Thyroid gland (tissue), 4 donors: ENCODE data around the gene UFL1. TPM values are rescaled to one million over a fixed set of nuclear protein-coding genes. Genes with fewer than 3 reads are reported as not detected.
A peak's percentile ranks its signal among the peaks of the same experiment; 100 is the strongest.

Experiments
- DNase-seq, 2 donors: peaks; one replicate each; pipeline ENCODE4 v3.0.0-alpha.2; 2019
- H3K27ac ChIP-seq, 3 donors: fragments of 200-600 bp; sonication (generic); 1 replicate in 2 of 3; 2 replicates in 1 of 3; pipeline ENCODE4 v1.5.1; 2016 to 2019; ENCODE audit warnings: mild to moderate bottlenecking in 1 of 3, moderate library complexity in 1 of 3
- H3K27me3 ChIP-seq: fragments of 200-600 bp; sonication (generic); one replicate; pipeline ENCODE4 v1.5.1; 2019
- H3K36me3 ChIP-seq, 2 donors: fragments of 200-600 bp; sonication (generic); one replicate each; pipeline ENCODE4 v1.5.1; 2016 to 2019
- H3K4me1 ChIP-seq, 2 donors: fragments of 200-600 bp; sonication (generic); one replicate each; pipeline ENCODE4 v1.5.1; 2017 to 2019
- H3K4me3 ChIP-seq, 3 donors: fragments of 200-600 bp; sonication (generic); replicated peaks in 1 of 3; 1 replicate in 2 of 3; 2 replicates in 1 of 3; pipeline ENCODE4 v1.5.1; 2016; ENCODE audit warnings: mild to moderate bottlenecking in 1 of 3
- H3K9me3 ChIP-seq: fragments of 200-600 bp; sonication (generic); one replicate; pipeline ENCODE4 v1.5.1; 2017
- CTCF ChIP-seq, 6 experiments: fragments of 200-600 bp in 3 of 6; fragments of 450-650 bp in 3 of 6; sonication (generic) in 3 of 6; IDR thresholded peaks; one replicate each; pipeline ENCODE4 v1.5.1; 2016 to 2019; ENCODE audit warnings: antibody characterized with exemption in 6 of 6, mild to moderate bottlenecking in 2 of 6, inconsistent platforms in 1 of 6, moderate library complexity in 1 of 6
- POLR2A ChIP-seq, 2 donors: fragments of 450-650 bp; IDR thresholded peaks; one replicate each; pipeline ENCODE4 v1.6.1; 2017; ENCODE audit warnings: antibody characterized with exemption in 2 of 2, mild to moderate bottlenecking in 2 of 2, moderate library complexity in 1 of 2
- WGBS, 2 donors: methylation state at CpG; one replicate each; pipeline ENCODE4 v1.1.5; 2017; 5-methylcytosine and 5-hydroxymethylcytosine counted together
- intact Hi-C: fragments of 100-400 bp; cut with DNase I; formaldehyde crosslinking; loops from one replicate; pipeline ENCODE4 v1.15.1; 2023
- total RNA-seq, 4 donors: library from RNA; depleted of rRNA; stranded (reverse); fragments of >200 nt; gene quantifications; one replicate each; pipeline ENCODE4 v1.2.3, GENCODE V29; 2016

Gene UFL1
- total RNA-seq, 4 donors from 2014 or later: 31.2 to 40.2 (median 37.4) TPM

DNA sequence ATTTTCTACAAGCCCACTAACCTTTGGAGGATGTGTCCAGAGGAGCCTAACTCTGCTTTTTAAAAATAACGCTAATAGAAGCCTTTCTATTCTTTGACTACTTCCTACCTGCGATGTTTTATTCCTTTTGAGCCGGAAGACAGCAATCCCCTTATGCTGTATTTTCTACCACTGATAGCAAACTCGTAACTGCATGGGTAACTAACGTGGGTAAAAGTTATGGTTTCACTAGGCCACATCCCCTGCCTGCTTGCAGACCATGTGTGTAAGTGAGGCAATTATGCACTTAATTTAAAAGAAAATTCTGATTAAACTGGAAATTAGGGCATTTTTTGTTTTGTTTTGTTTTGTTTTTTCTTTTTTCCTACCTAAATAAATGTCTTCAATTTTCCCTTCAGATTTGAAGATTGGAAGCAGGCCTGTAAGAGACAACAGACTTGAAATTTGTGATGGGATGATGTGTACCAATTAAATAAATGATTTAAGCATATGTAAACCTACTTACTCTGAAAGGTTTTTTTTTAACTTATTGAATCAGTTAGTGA lies 931 bp downstream of the UFL1 start:
- no peak for DNase-seq
- intact Hi-C loops: no loop called here
- peaks cover 11 to 14% of the 10 kb centered on the region in 2 donors for H3K4me1 ChIP-seq
- H3K27ac ChIP-seq: peak overlapping the region; percentile 95 to 97 (median 96)
- H3K9me3 ChIP-seq: no peaks in the 10 kb centered on the region
- WGBS, 2 donors: 1 to 2% methylated on average over 5 of the region's 5 CpGs
- TF ChIP-seq POLR2A (IDR thresholded peaks at IDR 0.05) (no peak), CTCF (IDR thresholded peaks at IDR 0.05) (no peak)
- peaks cover 18 to 20% of the 10 kb centered on the region in 2 donors for H3K36me3 ChIP-seq
- peak overlapping the region; percentile 34 to 99 (median 79) for H3K4me3 ChIP-seq
- no peaks in the 10 kb centered on the region for H3K27me3 ChIP-seq

DNA sequence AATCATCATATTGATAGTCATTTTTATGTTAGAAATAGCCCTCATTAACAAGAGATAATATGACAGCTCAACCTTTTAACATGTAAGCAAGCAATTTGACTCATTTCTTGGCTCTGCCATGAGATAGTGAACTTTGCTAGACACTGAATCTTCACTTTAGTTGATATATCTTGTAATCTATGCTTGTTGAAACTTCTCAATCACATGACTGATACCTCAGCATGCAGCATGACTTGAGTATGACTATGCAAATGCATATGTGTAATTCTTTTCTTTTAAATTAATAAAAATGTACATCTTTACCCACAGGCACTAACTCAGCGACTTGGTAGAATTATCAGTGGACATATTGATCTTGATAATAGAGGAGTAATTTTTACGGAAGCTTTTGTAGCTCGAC lies 6.6 kb downstream of the UFL1 start:
- Histone ChIP-seq H3K4me3 (no peak overlapping the region), H3K9me3 (no peaks in the 10 kb centered on the region), H3K36me3 (peaks cover 37 to 49% of the 10 kb centered on the region in 2 donors), H3K27me3 (no peaks in the 10 kb centered on the region), H3K4me1 (peaks cover 0 to 6% of the 10 kb centered on the region in 2 donors), H3K27ac (no peak overlapping the region)
- WGBS, 2 donors: 95 to 98% methylated on average over 3 of the region's 3 CpGs
- TF ChIP-seq CTCF (IDR thresholded peaks at IDR 0.05): no peak
- TF ChIP-seq POLR2A (IDR thresholded peaks at IDR 0.05): no peak
- intact Hi-C loops: no loop called here
- no peak for DNase-seq

GRCh38 chr6:96532399-96532798 lies 10.8 kb downstream of the UFL1 start:
- 73 to 80% methylated on average over 1 of the region's 1 CpG for WGBS, 2 donors
- H3K36me3 ChIP-seq: peaks cover 20 to 39% of the 10 kb centered on the region in 2 donors

GRCh38 chr6:96537726-96538125 lies 16.1 kb downstream of the UFL1 start:
- H3K36me3 ChIP-seq: peaks cover 20 to 33% of the 10 kb centered on the region in 2 donors
- intact Hi-C loops: no loop called here
- TF ChIP-seq POLR2A (IDR thresholded peaks at IDR 0.05) (no peak), CTCF (IDR thresholded peaks at IDR 0.05) (no peak)

More at GRCh38 chr6:96532399-96532798, 10.8 kb downstream of the UFL1 start:
- Histone ChIP-seq H3K27ac (no peak overlapping the region), H3K27me3 (no peaks in the 10 kb centered on the region), H3K4me1 (no peaks in the 10 kb centered on the region), H3K4me3 (no peak overlapping the region), H3K9me3 (no peaks in the 10 kb centered on the region)
- DNase-seq: no peak
- intact Hi-C loops: no loop called here
- TF ChIP-seq CTCF (IDR thresholded peaks at IDR 0.05): no peak
- no peak for TF ChIP-seq POLR2A (IDR thresholded peaks at IDR 0.05)

DNA sequence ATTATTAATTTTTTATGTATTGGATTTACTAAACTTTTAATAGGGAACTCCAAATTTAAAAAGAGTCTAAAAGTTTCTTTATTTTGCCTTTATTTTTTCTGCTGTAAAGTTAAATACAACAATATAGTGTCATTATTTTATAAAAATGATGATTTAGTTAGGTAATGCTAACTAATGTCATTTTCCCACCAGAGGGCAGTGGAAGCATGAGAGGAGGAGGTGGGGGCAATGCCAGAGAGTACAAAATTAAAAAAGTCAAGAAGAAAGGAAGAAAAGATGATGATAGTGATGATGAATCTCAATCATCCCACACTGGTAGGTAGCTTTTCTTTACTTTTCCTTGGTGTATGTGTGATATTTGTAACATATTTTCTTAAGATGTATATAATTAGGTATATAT lies 21.1 kb downstream of the UFL1 start:
- Histone ChIP-seq H3K4me3 (no peak overlapping the region), H3K9me3 (no peaks in the 10 kb centered on the region), H3K27me3 (no peaks in the 10 kb centered on the region), H3K4me1 (no peaks in the 10 kb centered on the region), H3K36me3 (peaks cover 23 to 42% of the 10 kb centered on the region in 2 donors), H3K27ac (no peak overlapping the region)
- no peak for DNase-seq
- intact Hi-C loops: no loop called here
- TF ChIP-seq CTCF (IDR thresholded peaks at IDR 0.05) (peak in 1 of 6 experiments; percentile 26), POLR2A (IDR thresholded peaks at IDR 0.05) (no peak)

More at GRCh38 chr6:96537726-96538125, 16.1 kb downstream of the UFL1 start:
- Histone ChIP-seq H3K4me1 (no peaks in the 10 kb centered on the region), H3K9me3 (no peaks in the 10 kb centered on the region), H3K27me3 (no peaks in the 10 kb centered on the region), H3K27ac (no peak overlapping the region), H3K4me3 (no peak overlapping the region)
- no peak for DNase-seq
- 80 to 89% methylated on average over 5 of the region's 5 CpGs for whole genome bisulfite sequencing, 2 donors
